ENCODE results near the gene TMEM200A. TPM values are rescaled to one million over a fixed set of nuclear protein-coding genes. Genes with fewer than 3 reads are reported as not detected.

The TMEM200A gene
- total and polyA plus RNA-seq, 2 of the 8 experiments (the other 6 are each of a cell fraction or from before 2014, with no cell fraction given), result 6.2 to 13.9 TPM

DNA sequence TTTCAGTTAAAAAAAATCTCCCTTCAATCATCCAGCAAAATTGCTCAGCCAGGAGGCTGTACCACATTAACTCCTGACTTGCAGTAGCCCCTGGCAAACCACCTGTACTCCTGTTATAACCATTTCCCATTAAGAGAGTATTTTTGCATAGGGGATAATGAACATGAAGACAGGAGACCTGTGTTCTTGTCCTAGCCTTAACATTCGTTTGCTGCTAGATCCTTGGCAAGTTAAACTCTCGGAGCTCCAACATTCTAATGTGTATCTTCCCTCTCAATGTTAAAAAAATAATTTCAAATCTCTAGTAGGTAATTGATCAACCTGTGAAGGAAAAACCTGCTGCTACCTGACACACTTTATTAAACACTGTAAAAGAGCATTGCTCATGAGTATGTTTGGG, 8.4 kb upstream of the TMEM200A start:
- no peak overlapping the region for H2BK5ac ChIP-seq (ENCODE audit: low read depth, low read length)
- no peaks in the 10 kb centered on the region for H3K4me1 ChIP-seq (replicated peaks in 1 of 4; ENCODE audit: control insufficient read depth in 3 of 4, insufficient read depth in 4 of 4, low read length in 3 of 4)
- H3K4me2 ChIP-seq (ENCODE audit: insufficient read depth in 1 of 2, low read depth in 2 of 2, low read length in 2 of 2), result no peak overlapping the region
- H3K79me2 ChIP-seq (ENCODE audit: control insufficient read depth in 1 of 2, insufficient read depth in 2 of 2, low read length in 2 of 2), result no peaks in the 10 kb centered on the region
- 73% methylated on average over 2 of the region's 2 CpGs; no CpG with 5 or more reads in 1 of the 2 experiments for WGBS, 2 experiments (ENCODE audit: extremely low coverage in 1 of 2, insufficient coverage in 1 of 2, insufficient read length in 1 of 2, insufficient replicate concordance in 2 of 2, low coverage in 1 of 2, low lambda C conversion rate in 2 of 2, missing lambda C conversion rate in 1 of 2)
- no peaks in the 10 kb centered on the region; a peak in 1 of 8 replicates for H3K36me3 ChIP-seq (ENCODE audit: control insufficient read depth in 2 of 4, insufficient read depth in 4 of 4, low read length in 3 of 4)
- H2AK5ac ChIP-seq (ENCODE audit: low read depth, low read length), result no peak overlapping the region
- no peaks in the 10 kb centered on the region for H3K9me3 ChIP-seq (ENCODE audit: insufficient read depth in 2 of 2, low read depth in 1 of 2, low read length in 1 of 2)
- H3K23me2 ChIP-seq (ENCODE audit: low read depth, low read length), result no peaks in the 10 kb centered on the region; the same call in 1 of the 2 replicates
- no peaks in the 10 kb centered on the region for H4K20me1 ChIP-seq (replicated peaks in 1 of 2; ENCODE audit: control insufficient read depth in 1 of 2, insufficient read depth in 2 of 2, low read length in 2 of 2)
- H3K9ac ChIP-seq (replicated peaks in 1 of 4; ENCODE audit: extremely low read depth in 1 of 4, low read depth in 3 of 4, low read length in 3 of 4), result no peak overlapping the region
- no peaks in the 10 kb centered on the region for H3K79me1 ChIP-seq (ENCODE audit: low read depth, low read length)
- TF ChIP-seq JUN (IDR thresholded peaks at IDR 0.05; ENCODE audit: low read depth, low read length) (no peak), EP300 (IDR thresholded peaks at IDR 0.05; ENCODE audit: borderline replicate concordance in 1 of 2, low read depth in 2 of 2, low read length in 2 of 2) (no peak), RNF2 (IDR thresholded peaks at IDR 0.05; ENCODE audit: borderline replicate concordance, low read depth, low read length, missing control alignments, poor library complexity, severe bottlenecking) (no peak), SAP30 (IDR thresholded peaks at IDR 0.05; ENCODE audit: insufficient read depth, insufficient replicate concordance, low read length) (no peak)
- H2BK12ac ChIP-seq (ENCODE audit: low read depth, low read length), result no peak overlapping the region
- H4K91ac ChIP-seq (replicated peaks; ENCODE audit: insufficient read length, low read length), result no peak overlapping the region
- H3K23ac ChIP-seq (ENCODE audit: insufficient read length), result no peak overlapping the region
- H2BK120ac ChIP-seq (replicated peaks; ENCODE audit: low read depth, low read length), result no peak overlapping the region
- H4K5ac ChIP-seq (ENCODE audit: insufficient read length, low read depth, low read length), result no peak overlapping the region
- no peaks in the 10 kb centered on the region for H3K27me3 ChIP-seq (replicated peaks in 1 of 4; ENCODE audit: control insufficient read depth in 3 of 4, extremely low read depth in 1 of 4, insufficient read depth in 3 of 4, low read length in 3 of 4)
- no peak overlapping the region for H3K18ac ChIP-seq (ENCODE audit: extremely low read depth, low read length)
- H3K4me3 ChIP-seq (ENCODE audit: extremely low read depth in 1 of 4, insufficient read depth in 2 of 4, low read depth in 3 of 4, low read length in 4 of 4), result no peak overlapping the region
- no peak overlapping the region for H3K27ac ChIP-seq (ENCODE audit: low read depth, low read length)
- FAIRE-seq (no peak), DNase-seq (ENCODE audit: low read depth in 1 of 2, low spot score in 2 of 2) (no peak)
- no peak overlapping the region for H3K4ac ChIP-seq (replicated peaks; ENCODE audit: insufficient read length, low read depth, low read length)
- no peak overlapping the region for H3K14ac ChIP-seq (ENCODE audit: insufficient read length)
- ChIA-PET CTCF (ENCODE audit: partially characterized antibody) (no interaction called here), POLR2A (ENCODE audit: partially characterized antibody) (no interaction called here)
- H2BK20ac ChIP-seq (ENCODE audit: low read length), result no peak overlapping the region
- no peak overlapping the region for H4K8ac ChIP-seq (ENCODE audit: extremely low read depth, insufficient read depth, low read length)
- H2AFZ ChIP-seq (ENCODE audit: low read length), result no peak overlapping the region
- no peak overlapping the region for H2BK15ac ChIP-seq (ENCODE audit: low read length)
- no peak overlapping the region for H3K56ac ChIP-seq (replicated peaks; ENCODE audit: insufficient read length, low read depth, low read length)
